ENCODE results near the gene RAI1. TPM values are rescaled to one million over a fixed set of nuclear protein-coding genes. Genes with fewer than 3 reads are reported as not detected.

RAI1 gene
- total RNA-seq, 2 donors from 2014 or later, result 35.9 to 42.9 TPM

DNA sequence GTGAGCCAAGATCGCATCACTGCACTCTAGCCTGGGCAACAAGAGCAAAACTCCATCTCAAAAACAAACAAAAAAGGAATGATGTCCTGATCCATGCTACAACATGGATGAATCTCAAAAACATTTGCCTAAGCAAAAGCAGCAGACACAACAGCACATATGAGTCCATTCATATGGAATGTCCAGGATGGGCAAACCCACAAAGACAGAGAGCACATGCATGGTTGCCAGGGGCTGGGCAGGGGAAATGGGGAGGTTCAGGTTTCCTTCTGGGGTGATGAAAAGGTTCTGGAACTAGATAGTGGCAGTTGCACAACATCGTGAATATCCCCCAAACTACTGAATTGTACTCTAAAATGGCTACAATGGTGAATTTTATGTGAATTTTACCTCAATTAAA is 35.3 kb upstream of the RAI1 start:
- peaks cover 6% of the 10 kb centered on the region for H3K4me1 Mint-ChIP-seq
- H3K27ac Mint-ChIP-seq, result no peak overlapping the region
- peaks cover 3% of the 10 kb centered on the region for H3K4me1 ChIP-seq (ENCODE audit: control insufficient read depth, insufficient read depth, low read length)
- no peaks in the 10 kb centered on the region for H3K36me3 Mint-ChIP-seq (ENCODE audit: low read depth)
- WGBS, 2 experiments (ENCODE audit: insufficient coverage in 1 of 2, insufficient read length in 1 of 2), result 91 to 100% methylated on average over 2 of the region's 2 CpGs
- H3K36me3 ChIP-seq (ENCODE audit: control insufficient read depth, insufficient read depth, low read length), result no peaks in the 10 kb centered on the region
- H3K27me3 ChIP-seq (ENCODE audit: control insufficient read depth, insufficient read depth, low read length, poor library complexity, severe bottlenecking), result no peaks in the 10 kb centered on the region
- H3K27me3 Mint-ChIP-seq (ENCODE audit: insufficient read depth), result peaks cover 4% of the 10 kb centered on the region
- H3K9ac ChIP-seq (ENCODE audit: extremely low read depth, low read length, poor library complexity, severe bottlenecking), result no peak overlapping the region
- H3K4me3 Mint-ChIP-seq, result no peak overlapping the region
- TF ChIP-seq, protein P1, sequence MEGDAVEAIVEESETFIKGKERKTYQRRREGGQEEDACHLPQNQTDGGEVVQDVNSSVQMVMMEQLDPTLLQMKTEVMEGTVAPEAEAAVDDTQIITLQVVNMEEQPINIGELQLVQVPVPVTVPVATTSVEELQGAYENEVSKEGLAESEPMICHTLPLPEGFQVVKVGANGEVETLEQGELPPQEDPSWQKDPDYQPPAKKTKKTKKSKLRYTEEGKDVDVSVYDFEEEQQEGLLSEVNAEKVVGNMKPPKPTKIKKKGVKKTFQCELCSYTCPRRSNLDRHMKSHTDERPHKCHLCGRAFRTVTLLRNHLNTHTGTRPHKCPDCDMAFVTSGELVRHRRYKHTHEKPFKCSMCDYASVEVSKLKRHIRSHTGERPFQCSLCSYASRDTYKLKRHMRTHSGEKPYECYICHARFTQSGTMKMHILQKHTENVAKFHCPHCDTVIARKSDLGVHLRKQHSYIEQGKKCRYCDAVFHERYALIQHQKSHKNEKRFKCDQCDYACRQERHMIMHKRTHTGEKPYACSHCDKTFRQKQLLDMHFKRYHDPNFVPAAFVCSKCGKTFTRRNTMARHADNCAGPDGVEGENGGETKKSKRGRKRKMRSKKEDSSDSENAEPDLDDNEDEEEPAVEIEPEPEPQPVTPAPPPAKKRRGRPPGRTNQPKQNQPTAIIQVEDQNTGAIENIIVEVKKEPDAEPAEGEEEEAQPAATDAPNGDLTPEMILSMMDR (conservative IDR thresholded peaks at IDR 0.05), result no peak
- peaks cover 3% of the 10 kb centered on the region for H3K9me3 ChIP-seq (ENCODE audit: control insufficient read depth, low read length)
- no peak overlapping the region for H3K27ac ChIP-seq (ENCODE audit: low read depth, low read length)
- no peak for DNase-seq
- H3K4me3 ChIP-seq (ENCODE audit: low read length), result no peak overlapping the region
- H3K9me3 Mint-ChIP-seq, result peaks cover 24% of the 10 kb centered on the region

GRCh38 chr17:17647524-17648178 is 33.6 kb upstream of the RAI1 start:
- peaks cover 29% of the 10 kb centered on the region for H3K9me3 Mint-ChIP-seq
- 81 to 94% methylated on average over 13 to 14 of the region's 14 CpGs for WGBS, 2 experiments (ENCODE audit: insufficient coverage in 1 of 2, insufficient read length in 1 of 2)

GRCh38 chr17:17648762-17649161 is 32.5 kb upstream of the RAI1 start:
- 91 to 93% methylated on average over 7 of the region's 7 CpGs for WGBS, 2 experiments (ENCODE audit: insufficient coverage in 1 of 2, insufficient read length in 1 of 2)
- H3K9me3 ChIP-seq (ENCODE audit: control insufficient read depth, low read length), result peaks cover 5% of the 10 kb centered on the region
- H3K9ac ChIP-seq (ENCODE audit: extremely low read depth, low read length, poor library complexity, severe bottlenecking), result no peak overlapping the region
- H3K27ac ChIP-seq (ENCODE audit: low read depth, low read length), result no peak overlapping the region
- peaks cover 4% of the 10 kb centered on the region for H3K27me3 Mint-ChIP-seq (ENCODE audit: insufficient read depth)
- no peaks in the 10 kb centered on the region for H3K27me3 ChIP-seq (ENCODE audit: control insufficient read depth, insufficient read depth, low read length, poor library complexity, severe bottlenecking)
- H3K4me1 ChIP-seq (ENCODE audit: control insufficient read depth, insufficient read depth, low read length), result peaks cover 3% of the 10 kb centered on the region
- no peak for DNase-seq
- H3K4me1 Mint-ChIP-seq, result peaks cover 11% of the 10 kb centered on the region
- no peaks in the 10 kb centered on the region for H3K36me3 Mint-ChIP-seq (ENCODE audit: low read depth)
- H3K9me3 Mint-ChIP-seq, result peaks cover 29% of the 10 kb centered on the region
- H3K36me3 ChIP-seq (ENCODE audit: control insufficient read depth, insufficient read depth, low read length), result no peaks in the 10 kb centered on the region
- no peak overlapping the region for H3K4me3 ChIP-seq (ENCODE audit: low read length)
- H3K27ac Mint-ChIP-seq, result no peak overlapping the region
- H3K4me3 Mint-ChIP-seq, result no peak overlapping the region
- TF ChIP-seq, protein P1 (conservative IDR thresholded peaks at IDR 0.05), result no peak

More at GRCh38 chr17:17647524-17648178, 33.6 kb upstream of the RAI1 start:
- H3K27ac Mint-ChIP-seq, result no peak overlapping the region
- no peak overlapping the region for H3K4me3 Mint-ChIP-seq
- H3K36me3 ChIP-seq (ENCODE audit: control insufficient read depth, insufficient read depth, low read length), result no peaks in the 10 kb centered on the region
- peaks cover 6% of the 10 kb centered on the region for H3K4me1 Mint-ChIP-seq
- TF ChIP-seq, protein P1 (conservative IDR thresholded peaks at IDR 0.05), result no peak
- H3K9ac ChIP-seq (ENCODE audit: extremely low read depth, low read length, poor library complexity, severe bottlenecking), result no peak overlapping the region
- DNase-seq, result no peak
- H3K4me1 ChIP-seq (ENCODE audit: control insufficient read depth, insufficient read depth, low read length), result peaks cover 3% of the 10 kb centered on the region
- H3K36me3 Mint-ChIP-seq (ENCODE audit: low read depth), result no peaks in the 10 kb centered on the region
- H3K27me3 Mint-ChIP-seq (ENCODE audit: insufficient read depth), result peaks cover 4% of the 10 kb centered on the region
- H3K27me3 ChIP-seq (ENCODE audit: control insufficient read depth, insufficient read depth, low read length, poor library complexity, severe bottlenecking), result no peaks in the 10 kb centered on the region
- peaks cover 5% of the 10 kb centered on the region for H3K9me3 ChIP-seq (ENCODE audit: control insufficient read depth, low read length)
- no peak overlapping the region for H3K27ac ChIP-seq (ENCODE audit: low read depth, low read length)
- no peak overlapping the region for H3K4me3 ChIP-seq (ENCODE audit: low read length)

Measured in endodermal cell (in vitro differentiated cells).